NCI-H1930 (cell line): ENCODE results near the gene TMEM82.

Source experiments
- DNase-seq, 2 experiments: peaks; one replicate each; lab custom pipeline; 2025; lab: John Stamatoyannopoulos, UW

Gene TMEM82

DNA sequence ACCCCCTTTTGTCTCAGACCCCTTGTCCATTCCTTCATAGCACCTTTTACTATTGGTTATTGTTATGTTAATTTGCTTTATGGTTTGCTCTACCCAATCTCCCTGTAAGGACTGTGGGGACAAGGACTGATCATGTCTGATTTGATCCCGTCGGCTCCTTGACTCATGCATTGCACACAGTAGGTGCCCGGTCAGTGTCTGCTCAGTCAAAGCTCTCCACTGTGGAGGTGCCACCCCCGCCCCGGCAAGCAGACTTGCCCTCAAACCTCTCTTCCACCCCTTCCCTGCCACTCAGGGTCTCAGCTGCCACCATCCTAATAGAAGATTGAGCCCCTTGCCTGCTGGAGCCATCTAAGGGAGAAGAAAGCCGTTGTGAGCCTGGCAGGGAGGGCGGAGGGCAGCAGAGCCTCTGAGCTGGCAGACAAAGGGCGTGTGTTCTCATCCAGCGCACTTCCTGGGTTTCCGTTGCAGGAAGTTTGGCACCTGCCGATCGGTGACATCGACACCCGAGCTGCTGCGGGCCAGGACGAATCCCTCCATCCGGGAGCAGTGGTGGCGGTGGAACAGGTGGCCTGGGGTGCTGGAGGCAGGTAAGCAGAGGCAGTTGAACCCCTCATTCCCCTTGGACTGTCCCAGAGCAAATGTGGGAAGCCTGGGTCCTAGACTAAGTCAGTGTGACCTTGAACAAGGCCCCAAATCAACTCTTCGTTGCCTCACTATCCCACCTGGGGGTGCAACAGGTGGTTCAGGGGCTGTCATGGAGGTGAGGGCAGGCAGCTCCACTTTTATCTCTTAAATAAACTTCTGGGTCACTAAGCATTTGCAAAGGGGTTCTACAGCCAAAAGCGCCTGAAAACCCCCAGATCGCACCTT, 14.1 kb downstream of the TMEM82 start:
- no peak for DNase-seq

DNA sequence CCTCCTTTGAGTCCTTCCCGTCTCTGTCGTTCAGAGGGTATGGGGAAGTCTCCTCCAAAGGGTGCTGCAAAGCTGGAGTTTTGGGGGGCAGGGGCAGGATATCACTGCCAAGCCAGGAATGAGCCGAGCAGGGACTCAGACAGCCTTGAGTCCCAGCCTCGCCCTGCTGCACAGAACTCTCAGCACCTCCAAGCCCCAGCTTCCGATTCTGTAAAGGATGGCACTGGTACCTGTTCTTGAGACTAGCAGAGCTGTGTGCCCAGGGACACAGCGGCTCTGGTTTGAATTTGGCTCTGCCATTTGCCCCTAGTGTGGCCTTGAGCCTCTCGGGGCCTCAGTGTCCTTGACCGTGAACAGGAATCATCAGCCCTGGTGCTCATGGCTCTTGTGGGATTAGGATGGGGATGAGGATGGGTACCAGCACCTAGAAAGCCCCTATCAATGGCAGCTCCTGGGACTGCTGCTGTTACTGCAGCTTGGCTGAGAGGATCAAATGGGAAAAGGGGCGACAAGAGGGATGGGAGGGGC, 14.8 kb downstream of the TMEM82 start:
- DNase-seq = no peak

DNA sequence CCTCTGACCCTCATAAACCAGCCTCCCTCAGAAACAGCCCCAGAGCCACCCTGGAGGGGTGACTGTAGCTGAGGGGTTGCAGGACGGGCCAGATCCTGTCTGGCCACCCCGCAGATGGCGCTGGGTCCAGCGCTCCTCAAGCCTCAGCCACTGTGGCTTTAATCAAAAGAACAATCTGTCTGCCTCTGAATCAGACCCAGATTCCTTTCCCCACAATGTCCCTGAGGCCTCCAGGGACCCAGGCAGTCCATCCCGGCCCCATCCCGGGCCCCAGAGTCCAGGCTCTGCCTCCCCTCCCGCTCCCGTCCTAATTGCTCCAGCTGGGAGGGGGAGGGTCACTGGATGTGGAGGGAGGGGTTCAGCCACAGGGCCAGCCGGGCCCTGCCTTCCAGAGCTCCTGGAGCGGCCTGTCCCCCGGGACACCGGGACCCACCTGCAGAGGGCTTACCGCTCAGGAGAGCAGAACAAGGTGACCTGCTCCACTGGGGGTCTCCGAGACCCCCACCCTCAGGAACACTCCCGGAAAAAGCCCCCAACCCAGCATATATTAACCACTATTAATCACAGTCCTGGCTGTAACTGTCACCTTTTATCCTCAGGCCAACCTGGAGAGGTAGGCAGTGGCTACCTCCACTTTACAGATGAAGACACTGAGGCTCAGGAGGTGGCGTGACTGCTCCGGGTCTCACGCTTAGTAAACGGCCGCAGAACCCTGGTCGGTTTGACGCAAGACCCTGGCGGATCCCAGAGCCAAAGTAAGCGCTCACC, 15.5 kb downstream of the TMEM82 start:
- no peak for DNase-seq

DNA sequence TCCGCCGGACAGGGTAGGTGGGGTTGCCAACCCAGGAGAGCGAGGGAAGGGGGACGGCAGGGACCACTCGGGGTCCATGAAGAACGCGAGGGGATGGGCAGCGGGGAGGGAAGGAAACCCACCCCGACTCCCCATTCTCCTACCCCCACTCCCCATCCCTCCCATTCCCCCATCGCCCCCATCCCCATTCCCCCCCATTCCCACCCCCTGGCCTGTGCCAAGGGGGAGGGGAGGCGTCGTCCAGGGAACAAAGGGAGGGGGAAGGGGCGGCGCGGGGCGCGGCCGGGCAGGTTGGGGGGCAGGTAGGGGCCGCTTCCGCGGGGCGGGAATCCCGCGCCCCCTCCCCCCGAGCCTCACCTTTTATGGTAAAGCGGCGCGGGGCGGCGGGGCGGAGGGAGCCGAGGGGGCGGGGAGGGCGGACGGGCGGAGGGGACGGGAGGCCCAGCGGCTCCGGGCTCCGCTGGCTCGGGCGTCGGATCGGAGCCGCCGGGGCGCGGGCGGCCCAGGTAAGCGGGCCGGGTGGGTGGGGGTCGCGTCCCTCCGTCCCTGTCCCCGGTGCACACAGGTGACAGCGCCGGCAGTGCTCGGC, 16.1 kb downstream of the TMEM82 start, which contains the start of gene FBLIM1:
TSS of gene FBLIM1 (plus strand) at position 453 of the 589 bp plus-strand sequence. CDS start 6,189 bp downstream, outside the sequence.
- DNase-seq = peak; percentile 14 to 16

DNA sequence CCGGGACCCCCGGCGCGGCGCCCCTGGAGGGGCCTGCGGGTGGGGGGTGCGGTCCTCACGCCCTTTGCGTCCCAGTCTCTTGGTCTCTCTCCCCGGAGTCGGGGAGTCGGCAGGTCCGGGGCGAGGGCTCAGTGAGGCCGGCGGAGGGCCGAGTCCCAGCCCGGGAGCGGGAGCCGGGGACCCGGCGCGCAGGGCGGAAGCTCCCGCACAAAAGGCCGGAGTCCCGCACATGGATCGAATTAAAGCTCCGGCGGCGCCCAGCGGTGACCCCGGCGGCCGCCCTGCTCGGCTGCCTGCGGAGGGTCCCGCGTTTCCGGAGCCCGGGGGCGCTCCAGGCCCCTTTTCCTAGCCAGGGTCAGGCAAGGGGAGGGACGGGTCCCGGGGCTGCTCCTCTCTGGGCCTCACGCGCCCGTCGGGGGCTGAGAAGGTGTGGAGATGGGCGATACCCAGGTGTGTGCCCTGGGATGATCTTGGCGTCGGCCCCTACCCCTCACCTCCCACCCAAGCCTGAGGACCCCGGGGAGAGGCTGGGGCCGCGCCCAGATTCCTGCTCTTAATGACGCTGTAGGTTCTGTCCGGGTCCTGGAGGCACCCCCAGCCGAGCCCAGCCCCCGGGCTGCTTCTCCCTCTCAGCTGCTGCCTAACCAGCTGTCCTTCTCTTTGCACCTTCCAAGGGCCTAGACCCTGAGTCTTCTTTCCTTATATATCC, 16.8 kb downstream of the TMEM82 start:
- DNase-seq = no peak

DNA sequence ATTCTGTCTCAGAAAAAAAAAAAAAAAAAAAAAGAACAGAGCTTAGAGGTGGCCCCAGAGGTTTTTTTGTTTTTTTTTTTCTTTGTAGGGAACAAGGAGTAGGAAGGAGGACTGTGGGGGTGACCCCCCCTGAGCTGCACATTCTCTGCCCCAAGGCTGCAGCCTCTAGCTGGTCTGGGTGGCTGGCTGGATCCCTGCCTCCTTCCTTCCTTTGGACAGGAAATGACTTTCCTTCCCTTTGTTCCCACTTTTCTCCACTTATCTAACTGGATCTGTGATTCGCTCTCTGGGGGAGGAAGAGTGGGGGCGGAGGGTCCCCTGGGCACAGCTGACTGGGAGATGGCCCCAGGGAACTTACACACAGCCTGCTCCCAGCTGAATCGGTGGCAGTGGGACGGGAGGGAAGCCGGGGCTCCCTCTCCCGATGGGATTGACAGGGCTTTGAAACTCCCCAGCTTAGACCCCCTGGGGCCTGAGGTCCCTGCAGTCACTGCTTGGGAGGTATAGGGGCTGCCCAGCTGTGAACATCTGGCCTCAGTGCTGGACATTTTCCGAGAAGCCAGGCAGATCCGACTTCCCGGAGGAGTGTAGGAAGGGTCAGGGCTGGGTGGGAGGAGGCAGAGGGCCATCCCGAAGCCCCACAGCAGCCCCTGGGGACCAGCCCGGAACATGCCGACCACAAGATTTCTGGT, 18.4 kb downstream of the TMEM82 start:
- no peak for DNase-seq

DNA sequence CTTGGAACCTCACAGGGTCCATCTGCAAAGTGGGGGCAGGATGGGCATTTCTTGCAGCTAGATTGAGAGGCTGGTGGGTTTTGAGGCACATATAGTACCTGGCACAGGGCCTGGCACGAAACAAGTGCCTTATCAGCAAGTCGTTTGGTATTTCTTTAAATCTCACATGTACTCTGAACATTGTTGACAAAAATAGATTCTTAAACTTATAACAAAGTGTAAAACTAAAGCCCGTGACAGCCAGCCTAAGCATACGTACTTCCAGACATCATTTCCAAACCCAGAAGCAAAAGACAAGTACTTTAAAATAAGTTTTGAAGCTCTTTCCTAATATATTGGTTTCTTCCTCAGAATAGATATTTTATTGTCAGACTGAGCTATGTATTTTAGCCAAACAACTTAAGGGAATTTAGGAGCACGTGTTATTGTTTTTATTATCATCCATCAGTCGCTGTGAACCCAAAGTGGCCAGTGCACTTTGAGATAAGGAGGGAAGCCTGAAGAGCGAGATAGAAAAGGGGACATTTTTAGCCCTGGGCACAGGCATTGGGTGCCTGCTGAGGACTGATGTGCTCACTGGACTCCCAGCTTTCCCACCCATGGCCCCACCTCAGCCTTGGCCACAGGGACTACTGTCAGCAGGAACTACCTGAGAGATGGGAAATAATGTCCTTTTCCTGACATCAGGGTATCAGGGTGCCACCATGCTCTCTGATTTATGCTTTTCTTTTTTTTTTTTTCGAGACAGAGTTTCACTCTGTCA, 19.2 kb downstream of the TMEM82 start:
- no peak for DNase-seq

DNA sequence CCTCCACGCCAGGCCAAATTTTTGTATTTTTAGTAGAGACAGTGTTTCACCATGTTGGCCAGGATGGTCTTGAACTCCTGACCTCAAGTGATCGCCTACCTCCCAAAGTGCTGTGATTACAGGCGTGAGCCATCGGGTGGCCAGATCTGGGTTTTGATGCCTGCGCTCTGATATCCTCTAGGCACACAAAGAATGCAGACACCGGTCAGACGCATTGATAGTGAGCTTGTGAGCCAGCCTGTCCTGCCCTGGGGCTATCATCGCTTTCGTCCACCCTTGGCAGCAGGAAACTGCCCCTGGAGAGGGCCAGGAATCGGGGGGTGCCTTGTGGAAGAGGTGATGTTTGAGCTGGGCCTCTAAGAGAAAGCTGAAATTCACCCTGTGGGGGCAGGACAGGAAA, 20.2 kb downstream of the TMEM82 start:
- no peak for DNase-seq

DNA sequence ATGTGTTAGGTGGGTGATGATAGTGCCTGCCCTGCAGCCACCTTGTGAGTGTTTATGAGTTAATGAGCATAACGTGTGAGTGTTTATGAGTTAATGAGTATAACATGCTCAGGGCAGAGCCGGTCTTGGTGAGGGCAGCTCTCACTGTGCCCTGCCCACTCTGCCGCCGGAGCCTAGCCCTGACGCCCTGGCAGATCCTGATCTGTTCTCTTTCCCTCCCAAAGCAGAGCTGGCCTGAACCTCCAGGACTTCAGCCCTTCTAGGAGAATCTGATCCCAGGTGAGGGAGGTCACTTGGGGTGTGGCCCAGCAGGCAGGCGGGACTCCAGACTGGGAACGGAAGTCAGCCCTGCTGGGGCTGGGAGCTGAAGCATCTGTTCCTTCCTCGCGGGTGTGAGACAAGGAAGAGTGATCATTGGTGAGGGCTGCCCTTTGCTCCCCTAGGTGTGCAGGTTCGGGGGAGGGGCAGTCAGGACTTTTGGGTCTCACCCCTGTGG, 22.0 kb downstream of the TMEM82 start:
- no peak for DNase-seq

DNA sequence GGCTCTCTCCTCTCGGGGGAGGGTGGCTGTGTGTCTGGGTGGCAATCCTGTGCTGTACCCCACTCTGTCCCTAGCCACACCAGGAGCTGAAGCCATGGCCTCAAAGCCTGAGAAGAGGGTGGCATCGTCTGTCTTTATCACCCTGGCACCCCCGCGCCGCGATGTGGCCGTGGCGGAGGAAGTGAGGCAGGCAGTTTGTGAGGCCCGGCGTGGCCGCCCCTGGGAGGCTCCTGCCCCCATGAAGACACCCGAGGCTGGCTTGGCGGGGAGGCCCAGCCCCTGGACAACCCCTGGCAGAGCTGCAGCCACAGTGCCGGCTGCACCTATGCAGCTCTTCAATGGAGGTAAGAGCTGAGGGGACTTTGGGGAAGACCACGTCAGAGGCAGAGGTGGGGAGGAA, 22.6 kb downstream of the TMEM82 start:
- no peak for DNase-seq

DNA sequence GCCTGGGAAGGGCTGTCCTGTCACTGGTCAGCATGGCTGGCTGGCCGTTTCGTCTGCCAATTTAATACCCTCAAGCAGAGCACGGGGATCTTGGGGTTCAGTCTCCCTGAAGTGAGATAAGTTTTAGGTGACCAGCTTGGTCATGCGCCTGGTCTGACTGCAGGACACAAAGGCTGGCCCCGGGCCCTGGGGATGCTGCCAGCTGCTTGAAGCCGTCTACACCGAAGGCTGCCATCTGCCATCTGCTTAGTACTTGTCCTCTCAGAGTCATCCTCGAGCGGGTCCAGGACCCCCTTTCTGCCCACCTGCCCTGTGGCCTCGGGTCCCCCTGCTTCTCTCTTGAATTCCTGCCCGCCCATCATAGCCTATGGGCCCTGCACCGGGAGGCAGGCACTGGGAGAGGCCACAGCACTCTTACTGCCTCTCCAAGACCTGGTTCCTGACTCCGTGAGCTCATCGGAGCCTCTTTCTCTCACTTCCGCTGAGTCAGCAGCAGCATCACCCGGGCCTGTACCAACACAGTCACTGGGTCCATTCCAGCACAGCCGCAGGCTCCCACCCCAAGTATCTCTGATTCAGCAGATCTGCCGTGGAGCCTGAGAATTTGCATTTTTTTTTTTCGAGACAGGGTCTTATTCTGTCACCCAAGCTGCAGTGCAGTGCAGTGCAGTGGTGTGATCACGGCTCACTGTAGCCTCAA, 23.3 kb downstream of the TMEM82 start:
- no peak for DNase-seq

DNA sequence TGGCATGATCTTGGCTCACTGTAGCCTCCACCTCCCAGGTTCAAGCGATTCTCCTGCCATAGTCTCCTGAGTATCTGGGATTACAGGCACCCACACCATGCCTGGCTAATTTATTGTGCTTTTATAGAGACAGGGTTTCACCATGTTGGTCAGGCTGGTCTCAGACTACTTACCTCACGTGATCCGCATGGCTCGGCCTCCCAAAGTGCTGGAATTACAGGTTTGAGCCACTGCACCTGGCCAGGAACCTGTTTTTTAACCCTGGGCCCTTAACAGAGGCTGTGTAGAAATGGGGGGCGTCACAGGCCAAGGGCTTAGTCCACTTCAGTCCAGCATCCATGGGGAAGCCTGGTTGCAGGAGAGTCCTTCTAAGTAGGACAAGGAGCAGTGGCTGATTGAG, 25.6 kb downstream of the TMEM82 start:
- DNase-seq = no peak

DNA sequence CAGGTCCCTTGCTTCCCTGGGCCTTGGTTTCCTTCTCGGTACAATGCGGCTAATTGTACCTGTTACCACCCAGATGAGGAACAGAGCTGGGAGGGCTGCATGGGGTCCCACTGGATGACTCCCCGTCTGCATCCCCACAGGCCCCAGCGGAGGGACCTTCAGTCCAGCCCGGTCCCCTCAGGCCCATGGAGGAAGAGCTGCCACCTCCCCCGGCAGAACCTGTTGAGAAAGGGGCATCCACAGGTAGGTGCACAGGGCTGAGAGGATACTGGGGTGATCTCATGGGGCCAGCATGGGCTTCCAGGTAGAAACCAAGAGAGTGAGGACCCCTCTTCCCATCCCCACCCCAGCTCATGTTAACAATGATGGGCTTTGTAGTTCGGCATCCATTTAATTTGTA, 26.1 kb downstream of the TMEM82 start:
- no peak for DNase-seq

DNA sequence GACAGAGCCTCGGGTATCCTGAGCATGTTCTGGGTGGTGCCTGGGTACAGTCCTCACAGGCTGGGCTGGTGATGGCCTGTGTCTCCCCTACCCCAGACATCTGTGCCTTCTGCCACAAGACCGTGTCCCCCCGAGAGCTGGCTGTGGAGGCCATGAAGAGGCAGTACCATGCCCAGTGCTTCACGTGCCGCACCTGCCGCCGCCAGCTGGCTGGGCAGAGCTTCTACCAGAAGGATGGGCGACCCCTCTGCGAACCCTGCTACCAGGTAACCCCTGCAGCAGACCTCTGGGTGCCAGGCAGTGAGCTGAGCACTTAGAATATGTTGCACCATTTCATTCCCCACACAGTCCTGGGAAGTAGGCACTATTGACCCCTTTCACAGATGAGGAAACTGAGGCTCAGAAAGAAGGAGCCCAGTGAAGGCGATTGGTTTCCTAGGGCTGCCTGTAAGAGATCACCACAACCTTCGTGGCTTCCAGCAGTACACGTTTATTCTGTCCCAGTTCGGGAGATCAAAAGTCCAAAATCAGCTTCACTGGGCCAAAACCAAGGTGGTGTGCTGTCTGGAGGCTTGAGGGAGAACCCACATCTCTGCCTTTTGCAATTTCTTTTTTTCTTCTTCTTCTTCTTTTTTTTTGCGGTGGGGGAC, 28.1 kb downstream of the TMEM82 start:
- no peak for DNase-seq

DNA sequence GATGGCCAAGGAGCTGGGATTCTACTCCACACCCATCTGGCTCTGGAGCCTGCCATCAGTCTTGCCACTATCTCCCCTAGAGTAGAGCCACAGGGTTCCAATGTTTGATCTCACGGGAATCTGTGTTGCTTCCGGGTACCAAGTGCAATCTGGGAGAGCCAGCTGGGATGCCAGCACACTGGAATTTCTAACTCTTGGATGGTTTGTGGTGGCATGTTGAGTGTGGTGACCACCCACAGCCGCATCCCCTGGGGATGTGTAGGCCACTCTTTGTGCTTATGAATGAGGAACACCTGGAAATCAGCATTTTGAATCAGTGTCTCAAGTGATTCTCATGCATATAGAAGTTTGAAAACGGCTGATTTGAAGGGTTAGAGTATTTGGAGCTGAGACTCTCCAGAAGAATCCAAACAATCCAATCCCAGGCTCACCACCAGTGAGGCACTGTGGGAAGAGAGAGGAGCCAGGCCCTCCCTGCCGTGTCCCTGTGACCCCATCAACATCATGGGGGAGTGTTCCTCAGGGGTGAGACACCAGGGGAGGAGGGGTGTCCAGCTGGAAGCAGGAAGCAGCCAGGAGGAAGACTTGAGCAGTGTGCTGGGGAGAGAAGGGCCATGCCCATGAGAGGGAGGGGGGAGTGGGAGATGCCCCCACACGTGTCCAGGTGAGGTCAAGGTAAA, 29.7 kb downstream of the TMEM82 start:
- DNase-seq = no peak

DNA sequence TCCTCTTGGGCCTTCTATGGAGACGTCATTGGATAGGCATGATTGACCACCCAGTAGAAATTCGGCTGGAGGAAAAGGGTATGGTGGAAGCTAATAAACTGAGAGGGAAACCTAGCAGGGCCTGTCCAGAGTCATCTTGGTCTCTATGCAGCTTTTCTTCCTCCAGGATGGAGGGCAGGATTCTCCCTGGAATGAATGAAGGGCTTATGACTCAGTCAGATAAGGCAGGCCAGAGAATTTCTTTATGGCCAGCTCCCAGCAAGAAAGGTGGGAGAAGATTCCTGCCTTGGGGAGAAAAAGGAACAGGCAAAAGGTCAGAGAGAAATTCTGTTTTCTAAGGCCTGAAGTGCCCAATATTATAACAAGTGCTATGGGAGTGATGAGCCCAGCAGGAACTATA, 33.4 kb downstream of the TMEM82 start:
- DNase-seq = no peak

DNA sequence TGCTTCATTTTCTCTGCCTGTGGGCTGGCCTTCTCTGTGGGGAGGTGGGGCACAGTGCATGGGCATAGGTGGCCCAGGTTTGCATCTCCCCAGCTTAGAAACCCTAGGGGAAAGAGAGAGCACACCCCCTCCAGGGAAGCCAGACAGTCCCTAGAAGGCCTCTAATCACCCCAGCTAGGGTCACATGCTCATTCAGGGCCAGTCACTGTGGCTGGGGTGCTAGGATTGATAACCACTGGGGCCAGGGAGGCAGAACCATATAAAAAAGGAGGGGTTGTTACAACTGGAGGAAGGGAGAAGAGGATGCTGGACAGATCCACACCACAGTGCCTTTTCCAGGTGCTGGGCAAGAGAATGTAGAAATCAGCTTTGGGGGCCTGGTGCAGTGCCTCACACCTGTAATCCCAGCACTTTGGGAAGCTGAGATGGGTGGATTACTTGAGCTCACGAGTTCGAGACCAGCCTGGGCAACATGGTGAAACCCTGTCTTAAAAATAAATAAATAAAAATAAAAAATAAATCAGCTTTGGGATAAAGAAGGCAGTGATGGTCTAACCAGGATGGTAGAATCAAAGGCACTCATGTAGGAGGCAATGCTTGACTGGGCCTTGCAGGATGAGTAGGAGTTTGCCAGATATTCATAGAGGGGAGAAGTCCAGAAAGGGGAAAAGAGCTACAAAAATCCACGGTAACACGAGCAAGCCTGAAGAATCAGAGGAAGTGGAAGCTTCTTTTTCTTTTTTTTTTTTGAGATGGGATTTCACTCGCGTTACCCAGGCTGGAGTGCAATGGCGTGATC, 35.8 kb downstream of the TMEM82 start:
- DNase-seq = no peak

DNA sequence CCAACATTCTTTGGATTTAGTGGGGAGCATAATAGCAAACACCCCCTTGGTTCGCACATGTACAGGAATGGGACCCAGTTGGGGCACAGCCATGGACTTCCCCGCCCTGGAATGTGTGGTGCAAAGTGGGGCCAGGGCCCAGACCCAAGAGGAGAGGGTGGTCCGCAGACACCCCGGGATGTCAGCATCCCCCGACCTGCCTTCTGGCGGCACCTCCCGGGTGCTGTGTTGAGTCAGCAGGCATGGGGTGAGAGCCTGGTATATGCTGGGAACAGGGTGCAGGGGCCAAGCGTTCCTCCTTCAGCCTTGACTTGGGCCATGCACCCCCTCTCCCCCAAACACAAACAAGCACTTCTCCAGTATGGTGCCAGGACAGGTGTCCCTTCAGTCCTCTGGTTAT, 43.4 kb downstream of the TMEM82 start:
- no peak for DNase-seq
